GM12891 (cell line): ENCODE results near the gene FOXL1.

Experiments used
- POLR2A ChIP-seq: IDR thresholded peaks from 2 replicates; pipeline ENCODE4 v1.6.1; 2011; ENCODE audit warnings: low read depth, low read length, control low read depth
- TAF1 ChIP-seq: IDR thresholded peaks from 2 replicates; pipeline ENCODE4 v1.6.1; 2011; ENCODE audit warnings: low read depth, low read length, control low read depth

GRCh38 chr16:86591270-86591669 lies 12.9 kb downstream of the FOXL1 start:
- no peak for TF ChIP-seq TAF1
- no peak for TF ChIP-seq POLR2A
